Measurements from ENCODE around the gene C1orf232.

Gene C1orf232

DNA sequence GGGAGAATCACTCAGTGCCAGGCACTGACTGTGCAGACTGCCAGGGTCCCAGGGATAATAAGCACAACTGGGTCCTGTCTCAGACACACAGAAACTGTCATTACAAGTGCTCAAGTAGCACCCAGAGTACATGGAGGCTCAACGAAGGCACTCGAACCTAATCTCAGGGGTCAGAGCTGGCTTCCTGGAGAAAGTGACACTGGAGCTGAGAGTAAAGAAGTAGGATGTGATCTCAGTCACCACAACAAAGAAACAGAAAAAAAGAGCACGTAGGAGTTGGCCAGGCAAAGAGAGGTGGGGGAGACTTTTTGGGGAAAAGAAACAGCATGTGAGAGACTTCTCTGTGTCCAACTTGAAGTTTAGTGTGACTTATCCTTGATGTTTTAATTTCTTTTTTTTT, 23.0 kb upstream of the C1orf232 start:
- H3K9me3 ChIP-seq (ENCODE audit: control insufficient read depth in 1 of 2, low read length in 2 of 2) = no peaks in the 10 kb centered on the region
- H3K27ac ChIP-seq (ENCODE audit: low read depth, low read length) = no peak overlapping the region
- H3K36me3 ChIP-seq (ENCODE audit: control insufficient read depth in 1 of 2, insufficient read depth in 2 of 2, low read length in 2 of 2) = peaks cover 0 to 20% of the 10 kb centered on the region in 2 donors
- no peaks in the 10 kb centered on the region for H3K27me3 ChIP-seq (ENCODE audit: control insufficient read depth in 1 of 2, insufficient read depth in 2 of 2, low read length in 2 of 2)
- no peak overlapping the region for H3K4me3 ChIP-seq (ENCODE audit: low read depth in 1 of 2, low read length in 2 of 2)
- no peaks in the 10 kb centered on the region for H3K4me1 ChIP-seq (ENCODE audit: control insufficient read depth in 1 of 2, insufficient read depth in 2 of 2, low read length in 2 of 2)
- no peak overlapping the region for H3K9ac ChIP-seq (ENCODE audit: low read depth in 1 of 2, low read length in 2 of 2)

DNA sequence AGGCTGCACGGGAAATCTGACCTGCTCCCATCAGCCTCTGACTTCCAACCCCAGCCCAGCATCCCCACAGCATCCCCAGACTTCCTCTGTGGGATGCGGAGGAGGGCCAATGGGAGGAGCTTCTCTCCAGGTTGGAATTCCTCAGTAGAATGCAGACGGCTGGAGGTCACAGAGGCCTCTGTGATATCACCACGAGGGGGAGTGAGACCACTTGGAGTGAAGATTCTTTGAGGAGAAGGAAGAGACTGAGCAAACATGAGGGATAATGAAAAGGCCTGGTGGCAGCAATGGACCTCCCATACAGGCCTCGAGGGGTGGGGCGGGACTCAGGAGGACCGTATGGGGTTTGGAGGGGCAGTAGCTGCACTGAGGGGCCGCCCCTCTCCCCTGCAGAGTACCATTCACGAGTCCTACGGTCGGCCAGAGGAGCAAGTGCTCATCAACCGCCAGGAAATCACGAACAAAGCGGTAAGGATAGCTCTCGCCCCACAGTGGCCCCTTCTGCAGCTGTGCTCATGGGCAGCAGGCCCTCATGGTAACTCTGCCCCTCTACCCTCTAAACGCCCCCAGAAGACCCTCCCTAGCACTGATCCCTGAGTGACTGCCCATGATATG, 21.7 kb upstream of the C1orf232 start, which contains the start of gene CATSPER4:
TSS of gene CATSPER4 (plus strand) at position 230 of the 615 bp plus-strand sequence. CDS start at position 256, 26 bp downstream.
- Histone ChIP-seq H3K9ac (ENCODE audit: low read depth in 1 of 2, low read length in 2 of 2) (no peak within 1 kb of the TSS), H3K27me3 (ENCODE audit: control insufficient read depth in 1 of 2, insufficient read depth in 2 of 2, low read length in 2 of 2) (no peaks in the 10 kb centered on the region), H3K9me3 (ENCODE audit: control insufficient read depth in 1 of 2, low read length in 2 of 2) (no peaks in the 10 kb centered on the region), H3K4me3 (ENCODE audit: low read depth in 1 of 2, low read length in 2 of 2) (no peak within 1 kb of the TSS), H3K36me3 (ENCODE audit: control insufficient read depth in 1 of 2, insufficient read depth in 2 of 2, low read length in 2 of 2) (peaks cover 0 to 21% of the 10 kb centered on the region in 2 donors), H3K4me1 (ENCODE audit: control insufficient read depth in 1 of 2, insufficient read depth in 2 of 2, low read length in 2 of 2) (no peaks in the 10 kb centered on the region), H3K27ac (ENCODE audit: low read depth, low read length) (no peak within 1 kb of the TSS)

- no peaks in the 10 kb centered on the region for H3K9me3 ChIP-seq (ENCODE audit: control insufficient read depth in 1 of 2, low read length in 2 of 2)
- H3K4me3 ChIP-seq (ENCODE audit: low read depth in 1 of 2, low read length in 2 of 2) = no peak overlapping the region
- no peaks in the 10 kb centered on the region for H3K27me3 ChIP-seq (ENCODE audit: control insufficient read depth in 1 of 2, insufficient read depth in 2 of 2, low read length in 2 of 2)
- H3K27ac ChIP-seq (ENCODE audit: low read depth, low read length) = no peak overlapping the region
- no peak overlapping the region for H3K9ac ChIP-seq (ENCODE audit: low read depth in 1 of 2, low read length in 2 of 2)
- peaks cover 0 to 24% of the 10 kb centered on the region in 2 donors for H3K36me3 ChIP-seq (ENCODE audit: control insufficient read depth in 1 of 2, insufficient read depth in 2 of 2, low read length in 2 of 2)
- H3K4me1 ChIP-seq (ENCODE audit: control insufficient read depth in 1 of 2, insufficient read depth in 2 of 2, low read length in 2 of 2) = no peaks in the 10 kb centered on the region
Observed at GRCh38 chr1:26189751-26190275, 21.1 kb upstream of the C1orf232 start.

- Histone ChIP-seq H3K4me3 (ENCODE audit: low read depth in 1 of 2, low read length in 2 of 2) (no peak overlapping the region), H3K36me3 (ENCODE audit: control insufficient read depth in 1 of 2, insufficient read depth in 2 of 2, low read length in 2 of 2) (peaks cover 0 to 28% of the 10 kb centered on the region in 2 donors), H3K27me3 (ENCODE audit: control insufficient read depth in 1 of 2, insufficient read depth in 2 of 2, low read length in 2 of 2) (no peaks in the 10 kb centered on the region), H3K4me1 (ENCODE audit: control insufficient read depth in 1 of 2, insufficient read depth in 2 of 2, low read length in 2 of 2) (no peaks in the 10 kb centered on the region), H3K9ac (ENCODE audit: low read depth in 1 of 2, low read length in 2 of 2) (no peak overlapping the region), H3K27ac (ENCODE audit: low read depth, low read length) (no peak overlapping the region), H3K9me3 (ENCODE audit: control insufficient read depth in 1 of 2, low read length in 2 of 2) (no peaks in the 10 kb centered on the region)
Observed at GRCh38 chr1:26189331-26189730, 20.6 kb upstream of the C1orf232 start.

DNA sequence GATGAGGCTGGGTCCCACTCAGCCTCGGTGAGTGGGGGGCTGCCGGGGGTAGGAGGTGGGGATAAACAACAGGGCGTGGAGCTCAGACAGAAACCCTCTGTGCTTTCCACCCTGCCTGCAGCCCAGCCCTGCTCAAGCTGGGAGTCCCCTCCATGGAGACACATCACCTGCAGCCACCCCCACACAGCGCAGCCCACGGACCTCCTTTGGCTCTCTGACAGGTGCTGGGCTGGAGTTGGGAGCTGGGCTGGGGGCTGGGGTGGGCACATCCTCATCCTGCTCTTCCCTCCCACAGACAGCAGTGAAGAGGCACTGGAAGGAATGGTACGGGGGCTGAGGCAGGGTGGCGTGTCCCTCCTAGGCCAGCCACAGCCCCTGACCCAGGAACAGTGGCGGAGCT, 19.7 kb upstream of the C1orf232 start:
- H3K4me1 ChIP-seq (ENCODE audit: control insufficient read depth in 1 of 2, insufficient read depth in 2 of 2, low read length in 2 of 2) = no peaks in the 10 kb centered on the region
- H3K9me3 ChIP-seq (ENCODE audit: control insufficient read depth in 1 of 2, low read length in 2 of 2) = no peaks in the 10 kb centered on the region
- H3K4me3 ChIP-seq (ENCODE audit: low read depth in 1 of 2, low read length in 2 of 2) = no peak overlapping the region
- no peak overlapping the region for H3K9ac ChIP-seq (ENCODE audit: low read depth in 1 of 2, low read length in 2 of 2)
- H3K36me3 ChIP-seq (ENCODE audit: control insufficient read depth in 1 of 2, insufficient read depth in 2 of 2, low read length in 2 of 2) = peaks cover 0 to 29% of the 10 kb centered on the region in 2 donors
- H3K27me3 ChIP-seq (ENCODE audit: control insufficient read depth in 1 of 2, insufficient read depth in 2 of 2, low read length in 2 of 2) = no peaks in the 10 kb centered on the region
- no peak overlapping the region for H3K27ac ChIP-seq (ENCODE audit: low read depth, low read length)

- no peaks in the 10 kb centered on the region for H3K4me1 ChIP-seq (ENCODE audit: control insufficient read depth in 1 of 2, insufficient read depth in 2 of 2, low read length in 2 of 2)
- H3K9ac ChIP-seq (ENCODE audit: low read depth in 1 of 2, low read length in 2 of 2) = no peak overlapping the region
- no peaks in the 10 kb centered on the region for H3K9me3 ChIP-seq (ENCODE audit: control insufficient read depth in 1 of 2, low read length in 2 of 2)
- no peaks in the 10 kb centered on the region for H3K27me3 ChIP-seq (ENCODE audit: control insufficient read depth in 1 of 2, insufficient read depth in 2 of 2, low read length in 2 of 2)
- peaks cover 0 to 34% of the 10 kb centered on the region in 2 donors for H3K36me3 ChIP-seq (ENCODE audit: control insufficient read depth in 1 of 2, insufficient read depth in 2 of 2, low read length in 2 of 2)
- no peak overlapping the region for H3K4me3 ChIP-seq (ENCODE audit: low read depth in 1 of 2, low read length in 2 of 2)
- H3K27ac ChIP-seq (ENCODE audit: low read depth, low read length) = no peak overlapping the region
Observed at GRCh38 chr1:26187882-26188281, 19.1 kb upstream of the C1orf232 start.

GRCh38 chr1:26184883-26185282, 16.1 kb upstream of the C1orf232 start:
- no peaks in the 10 kb centered on the region for H3K4me1 ChIP-seq (ENCODE audit: control insufficient read depth in 1 of 2, insufficient read depth in 2 of 2, low read length in 2 of 2)
- H3K9ac ChIP-seq (ENCODE audit: low read depth in 1 of 2, low read length in 2 of 2) = no peak overlapping the region
- H3K9me3 ChIP-seq (ENCODE audit: control insufficient read depth in 1 of 2, low read length in 2 of 2) = no peaks in the 10 kb centered on the region
- H3K36me3 ChIP-seq (ENCODE audit: control insufficient read depth in 1 of 2, insufficient read depth in 2 of 2, low read length in 2 of 2) = peaks cover 0 to 52% of the 10 kb centered on the region in 2 donors
- H3K27ac ChIP-seq (ENCODE audit: low read depth, low read length) = no peak overlapping the region
- H3K27me3 ChIP-seq (ENCODE audit: control insufficient read depth in 1 of 2, insufficient read depth in 2 of 2, low read length in 2 of 2) = no peaks in the 10 kb centered on the region
- H3K4me3 ChIP-seq (ENCODE audit: low read depth in 1 of 2, low read length in 2 of 2) = no peak overlapping the region

- Histone ChIP-seq H3K36me3 (ENCODE audit: control insufficient read depth in 1 of 2, insufficient read depth in 2 of 2, low read length in 2 of 2) (peaks cover 0 to 51% of the 10 kb centered on the region in 2 donors), H3K27ac (ENCODE audit: low read depth, low read length) (no peak overlapping the region), H3K4me3 (ENCODE audit: low read depth in 1 of 2, low read length in 2 of 2) (no peak overlapping the region), H3K9ac (ENCODE audit: low read depth in 1 of 2, low read length in 2 of 2) (no peak overlapping the region), H3K9me3 (ENCODE audit: control insufficient read depth in 1 of 2, low read length in 2 of 2) (no peaks in the 10 kb centered on the region), H3K27me3 (ENCODE audit: control insufficient read depth in 1 of 2, insufficient read depth in 2 of 2, low read length in 2 of 2) (no peaks in the 10 kb centered on the region), H3K4me1 (ENCODE audit: control insufficient read depth in 1 of 2, insufficient read depth in 2 of 2, low read length in 2 of 2) (no peaks in the 10 kb centered on the region)
Observed at GRCh38 chr1:26184086-26184485, 15.3 kb upstream of the C1orf232 start.

GRCh38 chr1:26182383-26182696, 13.6 kb upstream of the C1orf232 start:
- Histone ChIP-seq H3K4me1 (ENCODE audit: control insufficient read depth in 1 of 2, insufficient read depth in 2 of 2, low read length in 2 of 2) (peaks cover 0 to 6% of the 10 kb centered on the region in 2 donors), H3K27me3 (ENCODE audit: control insufficient read depth in 1 of 2, insufficient read depth in 2 of 2, low read length in 2 of 2) (no peaks in the 10 kb centered on the region), H3K9ac (ENCODE audit: low read depth in 1 of 2, low read length in 2 of 2) (no peak overlapping the region), H3K9me3 (ENCODE audit: control insufficient read depth in 1 of 2, low read length in 2 of 2) (no peaks in the 10 kb centered on the region), H3K36me3 (ENCODE audit: control insufficient read depth in 1 of 2, insufficient read depth in 2 of 2, low read length in 2 of 2) (peaks cover 0 to 37% of the 10 kb centered on the region in 2 donors), H3K27ac (ENCODE audit: low read depth, low read length) (no peak overlapping the region), H3K4me3 (ENCODE audit: low read depth in 1 of 2, low read length in 2 of 2) (no peak overlapping the region)

- H3K4me1 ChIP-seq (ENCODE audit: control insufficient read depth in 1 of 2, insufficient read depth in 2 of 2, low read length in 2 of 2) = peaks cover 3 to 10% of the 10 kb centered on the region in 2 donors
- H3K9me3 ChIP-seq (ENCODE audit: control insufficient read depth in 1 of 2, low read length in 2 of 2) = no peaks in the 10 kb centered on the region
- H3K36me3 ChIP-seq (ENCODE audit: control insufficient read depth in 1 of 2, insufficient read depth in 2 of 2, low read length in 2 of 2) = peaks cover 0 to 32% of the 10 kb centered on the region in 2 donors
Observed at GRCh38 chr1:26181586-26182382, 13.0 kb upstream of the C1orf232 start.

More at GRCh38 chr1:26181586-26182382, 13.0 kb upstream of the C1orf232 start:
- no peak overlapping the region for H3K4me3 ChIP-seq (ENCODE audit: low read depth in 1 of 2, low read length in 2 of 2)
- H3K9ac ChIP-seq (ENCODE audit: low read depth in 1 of 2, low read length in 2 of 2) = no peak overlapping the region
- H3K27ac ChIP-seq (ENCODE audit: low read depth, low read length) = no peak overlapping the region
- H3K27me3 ChIP-seq (ENCODE audit: control insufficient read depth in 1 of 2, insufficient read depth in 2 of 2, low read length in 2 of 2) = no peaks in the 10 kb centered on the region

Data from duodenal mucosa (tissue), 2 donors.